PC-9 (cell line): ENCODE measurements around the gene STX12.

Experiments
- EZH2 ChIP-seq: fragments of 200-600 bp; sonication (generic); IDR thresholded peaks from 2 replicates; pipeline ENCODE4 v1.8.0; 2017; ENCODE audit warnings: antibody characterized with exemption, low read depth
- TF ChIP-seq, protein P1 (sequence below): fragments of 200-600 bp; sonication (generic); conservative IDR thresholded peaks from 2 replicates; pipeline ENCODE4 v1.6.1; 2017; ENCODE audit warnings: mixed run types, antibody characterized with exemption, mild to moderate bottlenecking, moderate library complexity

GRCh38 chr1:27752360-27752759 lies 20.7 kb upstream of the STX12 start:
- TF ChIP-seq, protein P1, sequence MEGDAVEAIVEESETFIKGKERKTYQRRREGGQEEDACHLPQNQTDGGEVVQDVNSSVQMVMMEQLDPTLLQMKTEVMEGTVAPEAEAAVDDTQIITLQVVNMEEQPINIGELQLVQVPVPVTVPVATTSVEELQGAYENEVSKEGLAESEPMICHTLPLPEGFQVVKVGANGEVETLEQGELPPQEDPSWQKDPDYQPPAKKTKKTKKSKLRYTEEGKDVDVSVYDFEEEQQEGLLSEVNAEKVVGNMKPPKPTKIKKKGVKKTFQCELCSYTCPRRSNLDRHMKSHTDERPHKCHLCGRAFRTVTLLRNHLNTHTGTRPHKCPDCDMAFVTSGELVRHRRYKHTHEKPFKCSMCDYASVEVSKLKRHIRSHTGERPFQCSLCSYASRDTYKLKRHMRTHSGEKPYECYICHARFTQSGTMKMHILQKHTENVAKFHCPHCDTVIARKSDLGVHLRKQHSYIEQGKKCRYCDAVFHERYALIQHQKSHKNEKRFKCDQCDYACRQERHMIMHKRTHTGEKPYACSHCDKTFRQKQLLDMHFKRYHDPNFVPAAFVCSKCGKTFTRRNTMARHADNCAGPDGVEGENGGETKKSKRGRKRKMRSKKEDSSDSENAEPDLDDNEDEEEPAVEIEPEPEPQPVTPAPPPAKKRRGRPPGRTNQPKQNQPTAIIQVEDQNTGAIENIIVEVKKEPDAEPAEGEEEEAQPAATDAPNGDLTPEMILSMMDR, result no peak
- TF ChIP-seq EZH2, result no peak
